Neural crest cell (in vitro differentiated cells): Measurements from ENCODE around the gene OPN5. TPM values are rescaled to one million over a fixed set of nuclear protein-coding genes. Genes with fewer than 3 reads are reported as not detected.

ENCODE experiments used
- DNase-seq: peaks from one replicate; pipeline ENCODE4 v3.0.0; 2021; ENCODE audit warnings: low read depth, mixed read lengths, low spot score
- H3K27ac Mint-ChIP-seq: one replicate; pipeline ENCODE4 v1.8.0; 2021; ENCODE audit warnings: mild to moderate bottlenecking, mixed read lengths; ENCODE audit not compliant: unreplicated experiment
- H3K27me3 Mint-ChIP-seq: 2 replicates; pipeline ENCODE4 v1.8.0; 2021; ENCODE audit warnings: low read depth, mild to moderate bottlenecking, mixed read lengths
- H3K36me3 Mint-ChIP-seq: 2 replicates; pipeline ENCODE4 v1.8.0; 2021; ENCODE audit warnings: low read depth, mild to moderate bottlenecking, mixed read lengths
- H3K4me1 Mint-ChIP-seq: 2 replicates; pipeline ENCODE4 v1.8.0; 2021; ENCODE audit warnings: mixed read lengths
- H3K4me3 Mint-ChIP-seq: one replicate; pipeline ENCODE4 v1.8.0; 2021; ENCODE audit warnings: mild to moderate bottlenecking, mixed read lengths
- H3K9me3 Mint-ChIP-seq: 2 replicates; pipeline ENCODE4 v1.8.0; 2021; ENCODE audit warnings: mixed read lengths
- total RNA-seq: library from RNA; stranded (reverse); gene quantifications from 2 replicates; pipeline ENCODE4 v1.2.1, GENCODE V29; 2021
- TF ChIP-seq, protein P1 (sequence below): fragments of 200-600 bp; sonication (generic); conservative IDR thresholded peaks from 2 replicates; pipeline ENCODE4 v1.5.0; 2021; ENCODE audit warnings: antibody characterized with exemption, mild to moderate bottlenecking

OPN5 gene
- total RNA-seq, 1 donor from 2014 or later, result not detected

GRCh38 chr6:47759364-47759763 lies 22.5 kb upstream of the OPN5 start:
- Mint-ChIP-seq H3K9me3 (peaks cover 2% of the 10 kb centered on the region), H3K27me3 (no peaks in the 10 kb centered on the region), H3K27ac (no peak overlapping the region), H3K4me3 (no peak overlapping the region), H3K36me3 (no peaks in the 10 kb centered on the region), H3K4me1 (no peaks in the 10 kb centered on the region)
- no peak for DNase-seq
- TF ChIP-seq, protein P1, sequence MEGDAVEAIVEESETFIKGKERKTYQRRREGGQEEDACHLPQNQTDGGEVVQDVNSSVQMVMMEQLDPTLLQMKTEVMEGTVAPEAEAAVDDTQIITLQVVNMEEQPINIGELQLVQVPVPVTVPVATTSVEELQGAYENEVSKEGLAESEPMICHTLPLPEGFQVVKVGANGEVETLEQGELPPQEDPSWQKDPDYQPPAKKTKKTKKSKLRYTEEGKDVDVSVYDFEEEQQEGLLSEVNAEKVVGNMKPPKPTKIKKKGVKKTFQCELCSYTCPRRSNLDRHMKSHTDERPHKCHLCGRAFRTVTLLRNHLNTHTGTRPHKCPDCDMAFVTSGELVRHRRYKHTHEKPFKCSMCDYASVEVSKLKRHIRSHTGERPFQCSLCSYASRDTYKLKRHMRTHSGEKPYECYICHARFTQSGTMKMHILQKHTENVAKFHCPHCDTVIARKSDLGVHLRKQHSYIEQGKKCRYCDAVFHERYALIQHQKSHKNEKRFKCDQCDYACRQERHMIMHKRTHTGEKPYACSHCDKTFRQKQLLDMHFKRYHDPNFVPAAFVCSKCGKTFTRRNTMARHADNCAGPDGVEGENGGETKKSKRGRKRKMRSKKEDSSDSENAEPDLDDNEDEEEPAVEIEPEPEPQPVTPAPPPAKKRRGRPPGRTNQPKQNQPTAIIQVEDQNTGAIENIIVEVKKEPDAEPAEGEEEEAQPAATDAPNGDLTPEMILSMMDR, result no peak

GRCh38 chr6:47762502-47762901 lies 19.3 kb upstream of the OPN5 start:
- H3K4me1 Mint-ChIP-seq, result no peaks in the 10 kb centered on the region
- H3K4me3 Mint-ChIP-seq, result no peak overlapping the region
- H3K27me3 Mint-ChIP-seq, result no peaks in the 10 kb centered on the region
- no peak for DNase-seq
- TF ChIP-seq, protein P1, result no peak
- peaks cover 2% of the 10 kb centered on the region for H3K9me3 Mint-ChIP-seq
- H3K27ac Mint-ChIP-seq, result no peak overlapping the region
- H3K36me3 Mint-ChIP-seq, result no peaks in the 10 kb centered on the region

GRCh38 chr6:47766445-47766844 lies 15.4 kb upstream of the OPN5 start:
- Mint-ChIP-seq H3K27ac (no peak overlapping the region), H3K9me3 (peaks cover 4% of the 10 kb centered on the region), H3K4me3 (no peak overlapping the region), H3K36me3 (no peaks in the 10 kb centered on the region), H3K27me3 (no peaks in the 10 kb centered on the region), H3K4me1 (no peaks in the 10 kb centered on the region)
- DNase-seq, result no peak
- TF ChIP-seq, protein P1, result no peak

GRCh38 chr6:47767102-47767501 lies 14.7 kb upstream of the OPN5 start:
- Mint-ChIP-seq H3K9me3 (peaks cover 6% of the 10 kb centered on the region), H3K4me1 (no peaks in the 10 kb centered on the region), H3K4me3 (no peak overlapping the region), H3K27me3 (no peaks in the 10 kb centered on the region), H3K27ac (no peak overlapping the region), H3K36me3 (no peaks in the 10 kb centered on the region)
- DNase-seq, result no peak
- TF ChIP-seq, protein P1, result no peak

DNA sequence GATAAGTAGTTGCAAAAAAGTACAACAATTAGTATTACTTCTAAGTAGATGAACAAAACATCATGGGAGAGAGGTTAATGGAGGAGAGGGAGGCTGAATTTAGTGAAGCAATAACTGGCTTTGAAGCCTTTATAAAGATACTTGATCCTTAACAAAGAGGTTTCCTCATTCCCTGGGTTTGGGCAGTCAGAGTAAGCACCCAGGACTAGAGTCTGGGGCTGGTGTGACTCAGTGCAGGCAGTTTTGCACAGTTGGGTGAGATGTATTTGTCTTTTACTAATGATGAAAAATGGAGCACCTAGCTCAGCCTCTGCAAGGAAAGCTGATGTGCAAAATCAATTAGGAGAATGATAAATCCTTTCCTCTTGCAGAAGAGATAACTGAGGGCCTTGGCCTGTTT lies 11.8 kb upstream of the OPN5 start:
- TF ChIP-seq, protein P1, result no peak
- Mint-ChIP-seq H3K36me3 (no peaks in the 10 kb centered on the region), H3K4me1 (no peaks in the 10 kb centered on the region), H3K4me3 (no peak overlapping the region), H3K27me3 (no peaks in the 10 kb centered on the region), H3K9me3 (peaks cover 6% of the 10 kb centered on the region), H3K27ac (no peak overlapping the region)
- no peak for DNase-seq

- Mint-ChIP-seq H3K27me3 (no peaks in the 10 kb centered on the region), H3K27ac (no peak overlapping the region), H3K4me3 (no peak overlapping the region), H3K4me1 (no peaks in the 10 kb centered on the region), H3K36me3 (no peaks in the 10 kb centered on the region), H3K9me3 (peaks cover 4% of the 10 kb centered on the region)
- DNase-seq, result no peak
- TF ChIP-seq, protein P1, result no peak
Observed at GRCh38 chr6:47772359-47772758, 9.5 kb upstream of the OPN5 start.
